ENCODE measurements around the gene TRABD2B. TPM values are rescaled to one million over a fixed set of nuclear protein-coding genes. Genes with fewer than 3 reads are reported as not detected.

TRABD2B gene
- total RNA-seq, 1 donor from 2014 or later, result not detected

DNA sequence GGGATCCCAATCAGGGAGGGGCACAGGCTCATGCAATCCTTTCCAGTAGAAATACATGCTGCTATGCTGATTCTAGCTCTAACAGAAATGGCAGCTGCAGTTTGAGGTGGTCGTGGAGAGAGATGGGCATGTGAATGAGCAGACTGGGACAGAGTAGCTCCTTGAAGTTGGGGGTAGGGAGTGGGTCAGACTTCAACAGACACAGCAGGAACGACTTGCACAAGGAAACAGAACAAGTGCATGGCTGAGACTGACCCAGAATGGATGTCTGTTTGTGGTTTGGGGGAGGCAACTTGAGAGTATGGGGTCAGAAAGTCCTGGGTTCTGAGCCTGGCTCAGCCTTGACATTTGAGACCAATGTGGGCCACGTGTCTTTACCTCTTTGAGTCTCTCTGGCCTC is 25.1 kb upstream of the TRABD2B start:
- Mint-ChIP-seq H3K27ac (ENCODE audit: unreplicated experiment) (no peak overlapping the region), H3K27me3 (ENCODE audit: unreplicated experiment) (peaks cover 19% of the 10 kb centered on the region), H3K4me3 (ENCODE audit: unreplicated experiment) (no peak overlapping the region), H3K36me3 (ENCODE audit: unreplicated experiment) (no peaks in the 10 kb centered on the region), H3K4me1 (ENCODE audit: unreplicated experiment) (no peaks in the 10 kb centered on the region), H3K9me3 (ENCODE audit: unreplicated experiment) (no peaks in the 10 kb centered on the region)
- DNase-seq (ENCODE audit: extremely low spot score, unreplicated experiment), result no peak
- TF ChIP-seq, protein P1, sequence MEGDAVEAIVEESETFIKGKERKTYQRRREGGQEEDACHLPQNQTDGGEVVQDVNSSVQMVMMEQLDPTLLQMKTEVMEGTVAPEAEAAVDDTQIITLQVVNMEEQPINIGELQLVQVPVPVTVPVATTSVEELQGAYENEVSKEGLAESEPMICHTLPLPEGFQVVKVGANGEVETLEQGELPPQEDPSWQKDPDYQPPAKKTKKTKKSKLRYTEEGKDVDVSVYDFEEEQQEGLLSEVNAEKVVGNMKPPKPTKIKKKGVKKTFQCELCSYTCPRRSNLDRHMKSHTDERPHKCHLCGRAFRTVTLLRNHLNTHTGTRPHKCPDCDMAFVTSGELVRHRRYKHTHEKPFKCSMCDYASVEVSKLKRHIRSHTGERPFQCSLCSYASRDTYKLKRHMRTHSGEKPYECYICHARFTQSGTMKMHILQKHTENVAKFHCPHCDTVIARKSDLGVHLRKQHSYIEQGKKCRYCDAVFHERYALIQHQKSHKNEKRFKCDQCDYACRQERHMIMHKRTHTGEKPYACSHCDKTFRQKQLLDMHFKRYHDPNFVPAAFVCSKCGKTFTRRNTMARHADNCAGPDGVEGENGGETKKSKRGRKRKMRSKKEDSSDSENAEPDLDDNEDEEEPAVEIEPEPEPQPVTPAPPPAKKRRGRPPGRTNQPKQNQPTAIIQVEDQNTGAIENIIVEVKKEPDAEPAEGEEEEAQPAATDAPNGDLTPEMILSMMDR (IDR thresholded peaks at IDR 0.05), result no peak

DNA sequence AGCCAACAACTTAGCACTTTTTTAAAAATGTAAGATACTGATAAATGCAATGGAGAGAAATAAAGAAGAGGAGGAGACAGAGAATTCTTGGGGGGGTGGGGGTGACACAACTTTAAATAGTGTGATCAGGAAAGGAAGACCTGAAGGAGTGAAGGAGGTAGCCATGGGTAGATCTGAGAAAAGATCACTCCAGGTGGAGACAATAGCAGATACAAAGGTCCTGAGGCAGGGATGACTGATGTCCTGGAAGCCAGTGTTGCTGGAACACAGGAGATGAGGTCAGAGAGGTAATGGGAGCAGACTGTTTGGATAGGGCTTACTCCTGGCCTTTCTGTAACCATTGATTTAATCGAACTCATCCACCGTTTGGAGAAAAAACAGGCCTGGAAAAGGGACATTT is 24.6 kb upstream of the TRABD2B start:
- Mint-ChIP-seq H3K36me3 (ENCODE audit: unreplicated experiment) (no peaks in the 10 kb centered on the region), H3K27ac (ENCODE audit: unreplicated experiment) (no peak overlapping the region), H3K27me3 (ENCODE audit: unreplicated experiment) (peaks cover 15% of the 10 kb centered on the region), H3K4me1 (ENCODE audit: unreplicated experiment) (no peaks in the 10 kb centered on the region), H3K9me3 (ENCODE audit: unreplicated experiment) (no peaks in the 10 kb centered on the region), H3K4me3 (ENCODE audit: unreplicated experiment) (no peak overlapping the region)
- no peak for DNase-seq (ENCODE audit: extremely low spot score, unreplicated experiment)
- TF ChIP-seq, protein P1 (IDR thresholded peaks at IDR 0.05), result no peak

DNA sequence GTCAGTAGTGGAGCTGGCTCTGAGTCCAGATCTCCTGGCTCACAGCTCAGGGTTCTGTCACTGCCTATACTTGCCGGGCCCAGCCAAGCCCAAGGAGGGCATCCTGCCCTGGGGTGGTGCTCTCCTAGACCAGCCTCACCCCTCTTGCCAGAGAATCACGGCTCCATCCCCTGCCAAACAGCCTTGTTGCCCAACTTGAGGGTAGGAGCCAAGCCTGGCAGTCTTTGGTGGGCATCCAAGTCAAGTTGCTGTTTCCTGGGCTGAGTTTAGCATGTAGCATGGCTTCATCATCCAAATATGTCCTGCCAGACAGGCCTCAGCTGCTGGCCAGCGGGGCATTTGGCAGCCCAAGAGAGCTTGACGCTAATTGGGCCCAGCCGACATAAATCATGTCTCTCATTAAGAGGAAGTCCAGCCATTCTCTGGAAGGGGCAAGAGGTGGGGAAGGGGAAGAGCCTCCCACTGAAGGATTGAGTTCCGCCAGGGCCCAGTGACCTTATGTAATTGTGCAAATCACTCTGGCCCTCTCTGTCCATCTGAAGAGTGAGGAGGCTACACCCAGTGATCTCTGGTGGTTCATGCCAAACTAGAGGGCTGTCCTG is 22.6 kb upstream of the TRABD2B start:
- Mint-ChIP-seq H3K9me3 (ENCODE audit: unreplicated experiment) (no peaks in the 10 kb centered on the region), H3K27ac (ENCODE audit: unreplicated experiment) (no peak overlapping the region), H3K27me3 (ENCODE audit: unreplicated experiment) (peaks cover 27% of the 10 kb centered on the region), H3K4me1 (ENCODE audit: unreplicated experiment) (no peaks in the 10 kb centered on the region), H3K4me3 (ENCODE audit: unreplicated experiment) (no peak overlapping the region), H3K36me3 (ENCODE audit: unreplicated experiment) (no peaks in the 10 kb centered on the region)
- no peak for DNase-seq (ENCODE audit: extremely low spot score, unreplicated experiment)
- TF ChIP-seq, protein P1 (IDR thresholded peaks at IDR 0.05), result no peak

DNA sequence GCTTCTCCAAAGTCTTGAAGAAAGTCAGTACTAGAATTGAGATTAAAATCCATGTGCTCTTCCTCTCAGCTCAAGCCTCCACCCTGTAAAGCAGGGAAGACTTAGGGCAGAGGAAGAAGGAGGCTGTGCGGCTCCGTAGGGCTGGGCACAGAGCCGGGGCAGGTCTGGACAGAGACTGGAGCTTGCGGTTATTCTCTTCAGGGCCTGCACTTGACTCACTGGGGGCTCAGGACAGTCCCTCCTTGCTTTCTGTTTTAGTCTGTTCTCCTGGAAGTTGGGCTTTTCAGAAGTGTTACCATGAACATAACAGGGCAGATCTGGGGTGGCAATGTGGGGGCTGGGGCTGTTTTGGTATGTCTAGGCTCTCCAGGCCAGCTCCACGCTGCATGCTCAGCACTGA is 21.6 kb upstream of the TRABD2B start:
- no peaks in the 10 kb centered on the region for H3K4me1 Mint-ChIP-seq (ENCODE audit: unreplicated experiment)
- H3K27ac Mint-ChIP-seq (ENCODE audit: unreplicated experiment), result no peak overlapping the region
- H3K4me3 Mint-ChIP-seq (ENCODE audit: unreplicated experiment), result no peak overlapping the region
- DNase-seq (ENCODE audit: extremely low spot score, unreplicated experiment), result no peak
- TF ChIP-seq, protein P1 (IDR thresholded peaks at IDR 0.05), result no peak
- no peaks in the 10 kb centered on the region for H3K9me3 Mint-ChIP-seq (ENCODE audit: unreplicated experiment)
- H3K36me3 Mint-ChIP-seq (ENCODE audit: unreplicated experiment), result no peaks in the 10 kb centered on the region
- H3K27me3 Mint-ChIP-seq (ENCODE audit: unreplicated experiment), result peaks cover 36% of the 10 kb centered on the region

DNA sequence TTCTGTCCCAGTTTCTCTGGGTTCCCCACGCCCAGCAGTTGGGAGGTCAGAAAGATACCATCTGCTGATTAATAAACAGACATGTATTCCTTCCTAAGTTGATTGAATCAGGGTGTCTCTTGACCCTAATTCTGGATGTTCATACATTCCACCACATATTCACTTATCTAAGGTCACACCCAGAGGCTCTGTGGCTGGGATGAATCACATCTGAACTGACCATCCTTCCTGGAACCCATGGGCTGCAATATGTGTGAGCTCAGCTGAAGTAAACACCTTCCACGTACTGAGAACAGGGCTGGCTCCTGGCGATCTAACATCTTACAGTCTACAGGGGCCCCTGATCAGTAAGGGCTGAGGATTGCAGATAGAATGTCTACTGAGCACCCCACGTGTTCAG is 20.5 kb upstream of the TRABD2B start:
- Mint-ChIP-seq H3K4me3 (ENCODE audit: unreplicated experiment) (no peak overlapping the region), H3K9me3 (ENCODE audit: unreplicated experiment) (no peaks in the 10 kb centered on the region), H3K4me1 (ENCODE audit: unreplicated experiment) (no peaks in the 10 kb centered on the region), H3K36me3 (ENCODE audit: unreplicated experiment) (no peaks in the 10 kb centered on the region), H3K27ac (ENCODE audit: unreplicated experiment) (no peak overlapping the region), H3K27me3 (ENCODE audit: unreplicated experiment) (peaks cover 44% of the 10 kb centered on the region)
- TF ChIP-seq, protein P1 (IDR thresholded peaks at IDR 0.05), result no peak
- no peak for DNase-seq (ENCODE audit: extremely low spot score, unreplicated experiment)

Data from osteocyte (in vitro differentiated cells).